GM21529 (cell line): ENCODE data around the gene RNF150.

Experiments used
- ATAC-seq: cut with Tn5 transposase; IDR thresholded peaks from one replicate; pipeline ENCODE4 v1.9.1; 2021; ENCODE audit not compliant: unreplicated experiment

Gene RNF150

DNA sequence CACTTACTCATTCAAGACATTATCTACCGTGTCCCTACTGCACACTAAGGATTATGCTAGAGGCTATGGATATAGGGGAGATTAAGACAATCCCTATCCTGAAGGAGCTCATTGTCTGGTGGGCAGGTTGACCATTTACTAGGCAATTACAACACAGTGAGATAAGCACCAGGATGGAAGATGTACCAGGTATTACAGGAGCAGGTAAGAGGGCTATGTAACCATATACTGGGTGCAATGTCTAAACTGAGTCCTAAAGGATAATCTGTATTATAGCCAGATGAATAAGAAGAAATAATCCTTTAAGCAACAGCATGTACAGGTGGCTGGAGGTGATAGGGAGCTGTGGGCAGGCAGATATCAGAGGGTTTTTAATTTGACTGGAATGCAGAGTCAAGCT lies 263.8 kb downstream of the RNF150 start:
- ATAC-seq = no peak

DNA sequence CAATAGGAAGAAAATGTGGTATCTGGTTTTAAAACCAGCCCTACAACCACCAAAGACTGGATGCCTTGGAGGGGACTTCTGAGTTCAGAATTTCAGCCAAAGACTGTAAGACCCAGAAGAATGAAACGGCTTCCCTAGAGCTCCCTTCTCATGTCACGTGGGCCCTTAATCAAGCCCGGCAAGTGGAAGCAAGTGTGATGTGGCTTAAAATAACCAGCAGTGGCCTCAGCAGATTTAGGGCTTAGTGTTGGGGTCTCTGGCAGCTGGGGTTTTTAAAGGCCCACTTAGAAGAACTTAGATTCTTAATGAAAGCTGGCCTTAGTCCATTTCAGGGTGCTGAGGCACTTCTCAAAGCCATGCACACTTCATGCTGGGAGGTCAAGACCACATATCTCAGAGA lies 265.9 kb downstream of the RNF150 start:
- no peak for ATAC-seq

DNA sequence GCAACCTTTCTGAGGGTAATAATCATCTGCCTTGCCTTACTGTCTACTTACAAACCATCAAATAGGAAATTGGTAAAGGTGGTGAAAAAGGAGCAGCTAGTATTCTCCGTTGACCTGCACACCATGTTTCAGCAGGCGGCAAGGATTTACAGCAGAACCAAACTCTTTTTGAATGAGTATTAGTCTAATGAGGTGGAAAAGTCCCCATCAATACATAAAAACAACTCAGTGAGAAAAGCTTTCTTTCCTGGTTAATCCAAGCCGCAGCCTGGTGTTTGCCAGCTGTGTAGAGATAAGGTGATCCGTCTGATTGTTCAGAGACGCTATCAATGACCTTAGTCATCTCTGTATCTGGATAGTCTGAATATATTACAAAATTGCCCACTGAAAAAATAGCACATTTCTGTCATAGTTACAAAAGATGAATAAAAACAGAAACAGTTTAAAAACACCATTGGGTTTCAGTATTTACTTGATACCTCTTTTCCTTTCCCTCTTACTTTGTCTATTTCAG lies 266.7 kb downstream of the RNF150 start:
- no peak for ATAC-seq

- ATAC-seq = no peak
Observed at GRCh38 chr4:140865253-140866217, 267.7 kb downstream of the RNF150 start.

DNA sequence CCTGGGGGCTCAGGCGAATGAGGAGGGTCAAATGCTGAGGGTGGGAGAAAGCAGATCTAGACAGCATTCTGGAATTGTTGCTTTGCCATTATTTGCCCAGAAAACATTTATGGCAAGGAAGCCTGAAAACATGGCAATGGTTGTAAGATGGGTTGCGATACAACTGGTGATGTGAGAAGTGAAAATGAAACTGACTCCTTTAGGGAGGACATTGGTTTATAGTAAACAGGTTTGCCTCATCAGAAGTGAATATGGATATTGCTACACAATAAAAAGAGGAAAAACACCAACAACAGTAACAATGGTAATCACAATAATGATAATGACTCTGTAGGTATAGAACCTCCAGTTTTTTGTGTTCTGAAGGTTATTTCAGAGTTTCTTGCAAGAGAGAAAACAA lies 270.1 kb downstream of the RNF150 start:
- ATAC-seq = no peak

- no peak for ATAC-seq
Observed at GRCh38 chr4:140862177-140862442, 271.2 kb downstream of the RNF150 start.

GRCh38 chr4:140861359-140862176 lies 271.7 kb downstream of the RNF150 start:
- ATAC-seq = peak; percentile 78

GRCh38 chr4:140858897-140859296 lies 274.4 kb downstream of the RNF150 start:
- no peak for ATAC-seq

DNA sequence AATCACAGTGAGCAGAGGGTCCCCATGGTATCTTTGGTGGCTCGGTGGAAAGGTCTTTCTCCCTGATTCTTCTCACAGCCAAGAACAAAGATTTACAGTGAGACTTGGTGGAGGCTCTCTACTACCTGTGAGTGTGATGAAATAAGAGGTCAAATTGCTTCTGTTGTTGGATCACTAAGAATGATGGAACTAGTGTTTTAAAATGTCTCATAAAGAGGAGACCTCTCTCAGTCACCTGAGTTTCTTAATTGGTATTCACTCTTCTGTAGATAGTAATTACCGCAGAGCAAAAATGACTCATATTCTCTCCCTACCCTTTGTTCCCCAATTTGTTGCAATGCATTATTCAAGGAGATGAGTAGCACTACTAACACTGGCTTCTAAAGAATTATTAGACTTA lies 276.2 kb downstream of the RNF150 start:
- no peak for ATAC-seq

- ATAC-seq = no peak
Observed at GRCh38 chr4:140856621-140857062, 276.6 kb downstream of the RNF150 start.

DNA sequence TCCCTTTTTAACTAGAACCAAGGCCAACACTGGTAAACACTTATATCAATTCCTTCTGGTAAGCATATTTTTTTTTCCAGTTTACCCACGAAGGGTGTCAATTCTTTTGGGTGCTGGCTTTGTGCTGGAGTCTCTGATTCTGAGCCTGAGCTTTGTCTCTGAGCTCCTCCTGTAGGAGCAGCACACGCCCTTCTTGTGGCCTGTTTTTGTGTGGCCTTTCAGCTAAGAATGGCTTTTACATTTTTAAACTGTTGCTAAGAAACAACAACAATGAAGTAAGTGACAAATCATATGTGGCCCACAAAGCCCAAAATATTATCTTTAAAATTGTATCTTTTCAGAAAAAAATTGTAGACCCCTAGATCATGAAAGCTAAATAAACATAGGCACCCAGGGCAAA lies 279.1 kb downstream of the RNF150 start:
- no peak for ATAC-seq

DNA sequence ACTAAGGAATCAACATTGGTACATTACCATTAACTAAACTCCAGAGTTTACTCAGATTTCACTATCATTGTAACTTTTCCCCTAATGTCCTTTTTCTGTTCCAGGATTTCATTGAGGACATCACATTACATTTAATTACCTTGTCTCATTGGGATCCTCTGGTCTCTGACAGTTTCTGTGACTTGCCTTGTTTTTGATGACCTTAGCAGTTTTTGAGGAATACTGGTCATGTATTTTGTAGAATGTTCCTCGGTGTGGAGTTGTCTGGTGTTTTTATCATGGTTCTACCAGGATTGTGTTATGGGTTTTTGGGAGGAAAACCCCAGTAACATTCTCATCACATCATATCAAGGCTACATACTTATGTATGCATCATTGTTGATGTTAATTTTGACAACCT lies 281.5 kb downstream of the RNF150 start:
- ATAC-seq = no peak

DNA sequence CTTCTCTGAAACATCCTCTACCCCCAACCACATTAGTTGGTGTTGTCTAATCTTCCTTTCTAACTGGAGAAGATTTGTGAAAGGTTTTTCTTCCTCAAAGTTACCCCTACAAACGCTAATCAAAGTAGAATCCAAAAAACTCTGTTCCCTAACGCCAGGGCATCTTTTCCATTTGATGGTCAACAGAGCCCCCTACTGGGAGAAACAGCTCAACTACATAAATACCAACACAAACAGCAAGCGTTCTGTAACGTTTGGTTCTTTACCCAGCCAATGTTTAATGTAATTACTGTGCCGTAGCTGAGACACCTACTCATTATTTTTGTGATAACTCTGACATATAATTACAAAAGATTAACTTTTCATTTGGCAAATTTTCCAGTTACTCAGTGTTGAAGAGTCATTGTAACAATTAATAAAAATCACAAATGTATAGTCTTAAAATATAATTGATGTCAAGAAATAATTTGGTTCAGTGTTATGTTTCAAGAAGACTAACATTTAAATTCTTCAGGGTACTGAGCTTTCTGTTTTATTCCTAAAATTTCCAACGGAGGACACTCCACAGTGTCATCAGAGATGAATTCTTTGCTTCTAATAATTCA lies 282.1 kb downstream of the RNF150 start:
- ATAC-seq = peak; percentile 90

DNA sequence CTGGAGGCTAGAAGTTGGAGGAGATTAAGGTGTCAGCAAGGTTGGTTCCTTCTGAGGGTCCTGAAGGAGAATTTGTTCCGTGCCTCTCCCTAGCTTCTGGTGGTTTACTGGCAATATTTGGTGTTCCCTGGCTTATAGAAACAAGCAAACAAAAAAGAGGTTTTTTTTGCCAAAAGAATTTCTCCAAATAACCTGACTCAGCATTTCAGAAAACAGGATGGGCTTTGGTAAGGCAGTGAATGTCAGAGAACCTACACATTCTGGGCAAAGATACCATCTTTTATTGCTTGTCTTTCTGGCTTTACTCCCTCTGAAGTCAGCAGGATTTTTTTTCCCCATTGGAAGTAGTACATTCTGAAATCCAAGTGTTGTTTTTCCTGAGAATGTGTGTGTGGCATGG lies 283.7 kb downstream of the RNF150 start:
- ATAC-seq = no peak

DNA sequence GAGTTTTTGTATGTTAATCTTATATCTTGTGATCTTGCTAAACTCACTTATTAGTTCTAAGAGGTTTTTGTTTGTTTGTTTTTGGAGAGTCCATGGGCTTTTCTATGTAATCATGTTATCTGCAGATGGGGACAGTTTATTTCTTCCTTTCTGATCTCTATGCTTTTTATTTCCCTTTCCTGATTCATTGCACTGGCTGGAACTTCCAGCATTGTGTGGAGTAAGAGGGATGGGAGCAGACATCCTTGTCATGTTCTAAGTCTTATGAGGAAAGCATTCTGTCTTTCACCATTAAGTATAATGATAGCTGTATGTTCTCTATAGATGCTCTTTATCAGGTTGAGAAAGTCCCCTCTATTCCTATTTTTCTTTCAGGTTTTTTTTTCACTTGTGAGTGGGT lies 286.5 kb downstream of the RNF150 start:
- no peak for ATAC-seq

GRCh38 chr4:140844061-140844460 lies 289.2 kb downstream of the RNF150 start:
- ATAC-seq = no peak

DNA sequence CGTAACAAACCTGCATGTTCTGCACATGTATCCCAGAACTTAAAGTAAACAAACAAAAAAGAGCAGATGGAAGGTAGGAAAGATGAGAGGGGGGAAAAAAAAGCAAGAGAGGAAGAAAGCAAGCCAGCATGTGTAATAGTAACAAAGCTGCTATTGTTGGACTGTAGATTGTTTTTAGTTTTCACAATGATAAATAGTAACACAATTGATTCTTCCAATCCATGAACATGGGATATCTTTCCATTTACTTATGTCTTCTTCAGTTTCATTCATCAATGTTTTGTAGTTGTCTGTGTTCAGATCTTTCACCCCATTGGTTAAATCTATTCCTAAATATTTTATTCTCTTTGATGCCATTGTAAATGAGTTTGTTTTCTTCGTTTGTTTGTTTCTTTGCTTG lies 292.1 kb downstream of the RNF150 start:
- ATAC-seq = no peak

DNA sequence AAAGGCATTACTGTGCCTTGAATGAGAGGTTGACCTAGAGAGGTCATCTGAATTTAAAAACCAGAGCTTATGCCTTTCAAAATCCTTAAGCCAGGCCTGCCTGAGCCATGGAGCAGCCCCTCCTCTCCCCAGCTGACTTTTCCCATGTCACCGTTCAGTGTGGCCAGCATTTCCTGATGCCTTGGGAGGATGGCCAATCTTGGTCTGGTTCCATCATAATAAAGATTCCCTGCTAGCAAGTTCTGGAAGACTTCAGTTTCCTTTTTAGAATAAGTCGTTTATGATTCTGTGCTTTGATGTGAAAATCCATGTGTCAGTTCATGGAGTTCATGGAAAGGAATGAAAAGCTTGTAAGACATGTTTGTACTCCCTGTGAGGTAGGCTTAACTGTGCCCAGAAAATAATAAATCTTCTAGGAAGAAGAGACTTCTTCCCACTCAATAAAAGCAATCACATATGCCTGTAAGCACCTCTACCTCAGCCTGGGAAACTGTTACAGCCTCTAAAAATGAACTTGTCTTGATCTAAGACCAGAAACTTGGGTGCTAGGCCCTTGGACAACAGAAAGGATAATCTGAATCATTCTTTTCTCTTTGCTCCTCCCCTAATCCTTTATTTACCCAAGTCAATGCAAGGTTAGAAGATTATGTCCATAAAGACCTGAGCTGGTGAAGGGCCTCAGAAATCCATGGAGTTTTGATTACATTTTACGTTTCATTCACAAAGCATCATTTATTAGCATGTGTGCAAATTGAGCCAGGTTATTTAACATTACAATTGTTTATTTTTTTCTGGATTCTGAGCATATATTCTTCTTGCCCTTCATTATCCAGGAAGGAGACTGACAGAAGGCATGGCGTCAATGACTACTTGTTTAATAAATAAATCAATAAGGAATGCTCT lies 293.1 kb downstream of the RNF150 start:
- ATAC-seq = no peak

GRCh38 chr4:140839406-140839805 lies 293.9 kb downstream of the RNF150 start:
- no peak for ATAC-seq

DNA sequence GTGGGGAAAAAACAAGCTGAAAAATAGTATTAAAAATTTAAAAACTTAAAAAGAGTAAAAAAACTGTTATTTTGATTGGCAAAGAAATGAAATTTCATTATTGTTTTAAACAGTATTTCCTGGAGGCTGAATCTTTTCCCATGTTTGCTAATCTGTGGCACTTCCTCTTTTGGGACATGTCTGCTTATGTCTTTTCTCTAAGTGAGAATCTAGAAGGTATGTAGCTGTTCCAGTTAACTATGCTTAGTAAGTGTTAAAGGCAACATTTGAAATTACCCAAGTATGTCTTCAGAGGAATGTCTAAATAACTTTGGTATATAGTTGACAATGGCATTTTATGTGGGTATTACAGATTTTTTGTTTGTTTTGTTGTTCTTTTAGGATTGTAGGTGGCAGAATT lies 295.5 kb downstream of the RNF150 start:
- no peak for ATAC-seq
